GM23338 (cell line): ENCODE data around the gene ARHGAP10. TPM values are rescaled to one million over a fixed set of nuclear protein-coding genes. Genes with fewer than 3 reads are reported as not detected.

ENCODE experiments used
- ATAC-seq: fragments of 200-7000 bp; cut with Tn5 transposase; 3 replicates; pipeline ENCODE4 v1.9.1; 2020
- DNase-seq: peaks from one replicate; pipeline ENCODE4 v3.0.0-alpha.2; 2015; ENCODE audit warnings: low spot score
- H2AFZ ChIP-seq: fragments of 200-600 bp; sonication (generic); 2 replicates; pipeline ENCODE4 v1.8.0; 2016; ENCODE audit warnings: antibody characterized with exemption, mild to moderate bottlenecking, moderate library complexity
- H3F3A ChIP-seq: fragments of 200-600 bp; sonication (generic); replicated peaks from 2 replicates; pipeline ENCODE4 v1.8.0; 2017; ENCODE audit warnings: antibody characterized with exemption, mixed run types, low read depth
- H3K27ac ChIP-seq: fragments of 200-600 bp; sonication (generic); 2 replicates; pipeline ENCODE4 v1.6.1; 2016; ENCODE audit warnings: low read depth
- H3K27me3 ChIP-seq: fragments of 200-600 bp; sonication (generic); 2 replicates; pipeline ENCODE4 v1.8.0; 2016; ENCODE audit warnings: mild to moderate bottlenecking, mixed run types, moderate library complexity; ENCODE audit not compliant: insufficient read depth
- H3K36me3 ChIP-seq: fragments of 200-600 bp; sonication (generic); 2 replicates; pipeline ENCODE4 v1.8.0; 2016; ENCODE audit warnings: mild to moderate bottlenecking; ENCODE audit not compliant: insufficient read depth
- H3K4me1 ChIP-seq: fragments of 200-600 bp; sonication (generic); 2 replicates; pipeline ENCODE4 v1.8.0; 2016; ENCODE audit warnings: mild to moderate bottlenecking, moderate library complexity; ENCODE audit not compliant: insufficient read depth
- H3K4me2 ChIP-seq: fragments of 200-600 bp; sonication (generic); 2 replicates; pipeline ENCODE4 v1.7.1; 2017; ENCODE audit warnings: mixed run types
- H3K4me3 ChIP-seq: fragments of 200-600 bp; sonication (generic); 2 replicates; pipeline ENCODE4 v1.6.1; 2016; ENCODE audit warnings: mixed run types
- H3K79me2 ChIP-seq: fragments of 200-600 bp; sonication (generic); replicated peaks from 2 replicates; pipeline ENCODE4 v1.8.0; 2017; ENCODE audit warnings: mild to moderate bottlenecking; ENCODE audit not compliant: insufficient read depth
- H3K9me2 ChIP-seq: fragments of 200-600 bp; sonication (generic); 2 replicates; pipeline ENCODE4 v1.8.0; 2017; ENCODE audit not compliant: insufficient read depth
- H4K20me1 ChIP-seq: fragments of 200-600 bp; sonication (generic); replicated peaks from 2 replicates; pipeline ENCODE4 v1.8.0; 2017; ENCODE audit warnings: mild to moderate bottlenecking; ENCODE audit not compliant: insufficient read depth
- H3K27ac Mint-ChIP-seq: 2 replicates; pipeline ENCODE4 v1.8.0; 2020; ENCODE audit warnings: inconsistent platforms, mild to moderate bottlenecking, moderate library complexity, mixed read lengths
- H3K27me3 Mint-ChIP-seq: 3 replicates; pipeline ENCODE4 v1.8.0; 2022; ENCODE audit warnings: low read depth, mild to moderate bottlenecking, moderate library complexity, mixed read lengths, inconsistent platforms; ENCODE audit not compliant: insufficient read depth, poor library complexity
- H3K36me3 Mint-ChIP-seq: 3 replicates; pipeline ENCODE4 v1.8.0; 2021; ENCODE audit warnings: low read depth, mild to moderate bottlenecking, inconsistent platforms, moderate library complexity, mixed read lengths
- H3K4me1 Mint-ChIP-seq: 3 replicates; pipeline ENCODE4 v1.8.0; 2020; ENCODE audit warnings: mild to moderate bottlenecking, inconsistent platforms, mixed read lengths
- H3K4me3 Mint-ChIP-seq: 3 replicates; pipeline ENCODE4 v1.8.0; 2021; ENCODE audit warnings: moderate library complexity, mild to moderate bottlenecking, inconsistent platforms, mixed read lengths
- H3K9me3 Mint-ChIP-seq: 3 replicates; pipeline ENCODE4 v1.8.0; 2020; ENCODE audit warnings: moderate library complexity, mild to moderate bottlenecking, inconsistent platforms, mixed read lengths
- EZH2phosphoT487 ChIP-seq: fragments of 200-600 bp; sonication (generic); IDR thresholded peaks from one replicate; pipeline ENCODE4 v1.8.1; 2018; ENCODE audit warnings: antibody characterized with exemption; ENCODE audit not compliant: unreplicated experiment
- NANOG ChIP-seq: IDR thresholded peaks from 2 replicates; pipeline ENCODE4 v1.6.1; 2016; ENCODE audit warnings: antibody characterized with exemption, borderline replicate concordance
- STAT1 ChIP-seq: IDR thresholded peaks from one replicate; pipeline ENCODE4 v1.6.1; 2016; ENCODE audit warnings: antibody characterized with exemption; ENCODE audit not compliant: unreplicated experiment
- ZNF114 ChIP-seq: fragments of 250-450 bp; sonication (Bioruptor Pico); IDR thresholded peaks from 2 replicates; pipeline ENCODE4 v1.5.0; 2020; ENCODE audit warnings: mild to moderate bottlenecking, moderate library complexity
- ZNF331 ChIP-seq: fragments of 250-450 bp; sonication (Bioruptor Pico); IDR thresholded peaks from 2 replicates; pipeline ENCODE4 v1.5.0; 2020; ENCODE audit warnings: low read depth, mild to moderate bottlenecking, moderate library complexity
- polyA plus RNA-seq: library from polyadenylated mRNA; unstranded; fragments of >200 nt; fragmentation: Nextera tagmentation; extraction: Ambion mirVana; gene quantifications from 2 replicates; pipeline ENCODE4 v1.2.1, GENCODE V29; 2016
- total RNA-seq: library from RNA; depleted of rRNA; stranded (reverse); fragments of >200 nt; shearing (Covaris generic); gene quantifications from 2 replicates; pipeline ENCODE4 v1.2.3, GENCODE V29; 2014
- TF ChIP-seq, protein P1 (sequence below): fragments of 250-450 bp; sonication (Bioruptor Pico); IDR thresholded peaks from 2 replicates; pipeline ENCODE4 v1.5.0; 2020; ENCODE audit warnings: mild to moderate bottlenecking, moderate library complexity
- TF ChIP-seq, protein P2 (sequence below), 2 experiments: fragments of 200-600 bp in 1 of 2; sonication (generic) in 1 of 2; conservative IDR thresholded peaks; 2 replicates each; pipeline versions ENCODE4 v1.5.1 to v1.6.1; 2016 to 2017; ENCODE audit warnings: antibody characterized with exemption in 2 of 2, low read depth in 2 of 2, mild to moderate bottlenecking in 2 of 2, moderate library complexity in 1 of 2

Gene ARHGAP10
- total and polyA plus RNA-seq, 2 experiments from 2014 or later = 5.1 to 6.3 TPM

DNA sequence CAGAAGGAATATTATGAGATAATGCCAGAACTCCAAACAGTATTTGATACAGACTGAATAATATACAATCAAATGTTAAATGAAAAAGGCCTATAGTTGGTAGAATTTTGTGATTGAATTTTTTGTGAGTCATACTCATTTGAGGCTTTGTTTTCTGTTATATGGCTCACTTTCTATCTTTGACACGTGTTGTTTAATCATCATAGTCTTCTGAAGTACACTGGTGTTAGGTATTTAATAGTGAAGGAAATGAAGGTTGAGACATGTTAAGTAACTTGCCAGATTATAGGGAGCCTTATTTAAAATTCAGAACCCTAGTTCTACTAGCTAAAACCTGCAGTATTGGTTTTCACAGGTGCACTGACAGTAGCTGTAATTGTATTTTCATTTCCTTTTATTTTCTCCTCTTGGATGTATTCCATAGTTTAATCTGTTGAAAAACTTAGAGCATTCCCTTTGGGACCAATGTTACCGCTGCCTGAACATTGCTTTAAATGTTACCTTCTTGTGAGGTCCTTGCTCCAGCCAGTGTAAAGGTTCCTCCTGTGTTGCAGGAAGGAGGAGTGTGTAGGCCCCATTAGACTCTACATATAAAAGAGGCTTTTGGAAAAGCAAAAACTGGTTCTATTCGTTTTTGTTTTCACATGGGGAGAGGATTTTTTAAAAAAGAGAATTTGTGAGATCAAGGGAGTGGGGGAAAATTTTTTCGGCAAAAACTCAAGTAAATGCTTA, 224.1 kb downstream of the ARHGAP10 start:
- no peak for DNase-seq
- H3K4me3 ChIP-seq = 0 out of 2 replicates have a peak overlapping the region, but pooled peaks have one; percentile 2
- no peaks in the 10 kb centered on the region for H3K27me3 ChIP-seq
- TF ChIP-seq STAT1 = no peak
- no peak for TF ChIP-seq EZH2phosphoT487
- 0 out of 2 replicates have a peak, but pooled peaks have one; percentile 10 for TF ChIP-seq NANOG
- H3K27me3 Mint-ChIP-seq = no peaks in the 10 kb centered on the region
- no peak overlapping the region for H2AFZ ChIP-seq
- no peaks in the 10 kb centered on the region for H3K36me3 ChIP-seq
- no peaks in the 10 kb centered on the region for H3K9me3 Mint-ChIP-seq
- H3K4me2 ChIP-seq = peak overlapping the region; percentile 53
- H3K27ac ChIP-seq = no peak overlapping the region
- no peaks in the 10 kb centered on the region for H4K20me1 ChIP-seq
- H3K4me1 ChIP-seq = peaks cover 39% of the 10 kb centered on the region
- H3K27ac Mint-ChIP-seq = peak overlapping the region; percentile 85
- H3F3A ChIP-seq = no peaks in the 10 kb centered on the region
- peak; percentile 86 for ATAC-seq
- peaks cover 40% of the 10 kb centered on the region for H3K4me1 Mint-ChIP-seq
- no peaks in the 10 kb centered on the region for H3K9me2 ChIP-seq
- no peaks in the 10 kb centered on the region for H3K79me2 ChIP-seq
- peak overlapping the region; percentile 38 for H3K4me3 Mint-ChIP-seq
- H3K36me3 Mint-ChIP-seq = no peaks in the 10 kb centered on the region; the same call in 1 of the 3 replicates

DNA sequence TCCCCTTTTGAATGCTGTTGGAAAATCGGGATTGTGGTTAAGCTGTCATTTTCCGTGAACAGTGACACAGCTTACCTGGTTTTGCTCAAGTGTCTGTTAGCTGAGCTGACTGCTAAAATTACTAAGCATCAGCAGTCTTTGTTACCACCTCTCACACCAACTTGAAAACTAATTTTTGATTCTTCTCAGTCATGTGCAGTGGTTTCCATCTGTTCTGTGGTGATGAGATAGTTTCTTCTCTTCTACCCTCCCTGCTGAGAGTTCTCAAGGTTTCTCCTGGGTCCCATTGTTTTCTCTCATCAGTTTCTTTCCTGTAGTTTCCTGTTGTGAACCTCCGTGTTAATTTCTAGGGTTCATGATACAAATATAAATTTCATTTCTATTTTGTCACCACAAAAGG, 225.6 kb downstream of the ARHGAP10 start:
- no peaks in the 10 kb centered on the region for H3K27me3 ChIP-seq
- peaks cover 39% of the 10 kb centered on the region for H3K4me1 ChIP-seq
- TF ChIP-seq, protein P1, sequence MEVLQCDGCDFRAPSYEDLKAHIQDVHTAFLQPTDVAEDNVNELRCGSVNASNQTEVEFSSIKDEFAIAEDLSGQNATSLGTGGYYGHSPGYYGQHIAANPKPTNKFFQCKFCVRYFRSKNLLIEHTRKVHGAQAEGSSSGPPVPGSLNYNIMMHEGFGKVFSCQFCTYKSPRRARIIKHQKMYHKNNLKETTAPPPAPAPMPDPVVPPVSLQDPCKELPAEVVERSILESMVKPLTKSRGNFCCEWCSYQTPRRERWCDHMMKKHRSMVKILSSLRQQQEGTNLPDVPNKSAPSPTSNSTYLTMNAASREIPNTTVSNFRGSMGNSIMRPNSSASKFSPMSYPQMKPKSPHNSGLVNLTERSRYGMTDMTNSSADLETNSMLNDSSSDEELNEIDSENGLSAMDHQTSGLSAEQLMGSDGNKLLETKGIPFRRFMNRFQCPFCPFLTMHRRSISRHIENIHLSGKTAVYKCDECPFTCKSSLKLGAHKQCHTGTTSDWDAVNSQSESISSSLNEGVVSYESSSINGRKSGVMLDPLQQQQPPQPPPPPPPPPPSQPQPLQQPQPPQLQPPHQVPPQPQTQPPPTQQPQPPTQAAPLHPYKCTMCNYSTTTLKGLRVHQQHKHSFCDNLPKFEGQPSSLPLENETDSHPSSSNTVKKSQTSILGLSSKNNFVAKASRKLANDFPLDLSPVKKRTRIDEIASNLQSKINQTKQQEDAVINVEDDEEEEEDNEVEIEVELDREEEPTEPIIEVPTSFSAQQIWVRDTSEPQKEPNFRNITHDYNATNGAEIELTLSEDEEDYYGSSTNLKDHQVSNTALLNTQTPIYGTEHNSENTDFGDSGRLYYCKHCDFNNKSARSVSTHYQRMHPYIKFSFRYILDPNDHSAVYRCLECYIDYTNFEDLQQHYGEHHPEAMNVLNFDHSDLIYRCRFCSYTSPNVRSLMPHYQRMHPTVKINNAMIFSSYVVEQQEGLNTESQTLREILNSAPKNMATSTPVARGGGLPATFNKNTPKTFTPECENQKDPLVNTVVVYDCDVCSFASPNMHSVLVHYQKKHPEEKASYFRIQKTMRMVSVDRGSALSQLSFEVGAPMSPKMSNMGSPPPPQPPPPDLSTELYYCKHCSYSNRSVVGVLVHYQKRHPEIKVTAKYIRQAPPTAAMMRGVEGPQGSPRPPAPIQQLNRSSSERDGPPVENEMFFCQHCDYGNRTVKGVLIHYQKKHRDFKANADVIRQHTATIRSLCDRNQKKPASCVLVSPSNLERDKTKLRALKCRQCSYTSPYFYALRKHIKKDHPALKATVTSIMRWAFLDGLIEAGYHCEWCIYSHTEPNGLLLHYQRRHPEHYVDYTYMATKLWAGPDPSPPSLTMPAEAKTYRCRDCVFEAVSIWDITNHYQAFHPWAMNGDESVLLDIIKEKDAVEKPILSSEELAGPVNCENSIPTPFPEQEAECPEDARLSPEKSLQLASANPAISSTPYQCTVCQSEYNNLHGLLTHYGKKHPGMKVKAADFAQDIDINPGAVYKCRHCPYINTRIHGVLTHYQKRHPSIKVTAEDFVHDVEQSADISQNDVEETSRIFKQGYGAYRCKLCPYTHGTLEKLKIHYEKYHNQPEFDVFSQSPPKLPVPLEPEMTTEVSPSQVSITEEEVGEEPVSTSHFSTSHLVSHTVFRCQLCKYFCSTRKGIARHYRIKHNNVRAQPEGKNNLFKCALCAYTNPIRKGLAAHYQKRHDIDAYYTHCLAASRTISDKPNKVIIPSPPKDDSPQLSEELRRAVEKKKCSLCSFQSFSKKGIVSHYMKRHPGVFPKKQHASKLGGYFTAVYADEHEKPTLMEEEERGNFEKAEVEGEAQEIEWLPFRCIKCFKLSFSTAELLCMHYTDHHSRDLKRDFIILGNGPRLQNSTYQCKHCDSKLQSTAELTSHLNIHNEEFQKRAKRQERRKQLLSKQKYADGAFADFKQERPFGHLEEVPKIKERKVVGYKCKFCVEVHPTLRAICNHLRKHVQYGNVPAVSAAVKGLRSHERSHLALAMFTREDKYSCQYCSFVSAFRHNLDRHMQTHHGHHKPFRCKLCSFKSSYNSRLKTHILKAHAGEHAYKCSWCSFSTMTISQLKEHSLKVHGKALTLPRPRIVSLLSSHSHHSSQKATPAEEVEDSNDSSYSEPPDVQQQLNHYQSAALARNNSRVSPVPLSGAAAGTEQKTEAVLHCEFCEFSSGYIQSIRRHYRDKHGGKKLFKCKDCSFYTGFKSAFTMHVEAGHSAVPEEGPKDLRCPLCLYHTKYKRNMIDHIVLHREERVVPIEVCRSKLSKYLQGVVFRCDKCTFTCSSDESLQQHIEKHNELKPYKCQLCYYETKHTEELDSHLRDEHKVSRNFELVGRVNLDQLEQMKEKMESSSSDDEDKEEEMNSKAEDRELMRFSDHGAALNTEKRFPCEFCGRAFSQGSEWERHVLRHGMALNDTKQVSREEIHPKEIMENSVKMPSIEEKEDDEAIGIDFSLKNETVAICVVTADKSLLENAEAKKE (CRISPR knock-in tag) = peak; percentile 73; the same call in 1 of the 2 replicates
- TF ChIP-seq ZNF331 = no peak
- TF ChIP-seq, protein P2, sequence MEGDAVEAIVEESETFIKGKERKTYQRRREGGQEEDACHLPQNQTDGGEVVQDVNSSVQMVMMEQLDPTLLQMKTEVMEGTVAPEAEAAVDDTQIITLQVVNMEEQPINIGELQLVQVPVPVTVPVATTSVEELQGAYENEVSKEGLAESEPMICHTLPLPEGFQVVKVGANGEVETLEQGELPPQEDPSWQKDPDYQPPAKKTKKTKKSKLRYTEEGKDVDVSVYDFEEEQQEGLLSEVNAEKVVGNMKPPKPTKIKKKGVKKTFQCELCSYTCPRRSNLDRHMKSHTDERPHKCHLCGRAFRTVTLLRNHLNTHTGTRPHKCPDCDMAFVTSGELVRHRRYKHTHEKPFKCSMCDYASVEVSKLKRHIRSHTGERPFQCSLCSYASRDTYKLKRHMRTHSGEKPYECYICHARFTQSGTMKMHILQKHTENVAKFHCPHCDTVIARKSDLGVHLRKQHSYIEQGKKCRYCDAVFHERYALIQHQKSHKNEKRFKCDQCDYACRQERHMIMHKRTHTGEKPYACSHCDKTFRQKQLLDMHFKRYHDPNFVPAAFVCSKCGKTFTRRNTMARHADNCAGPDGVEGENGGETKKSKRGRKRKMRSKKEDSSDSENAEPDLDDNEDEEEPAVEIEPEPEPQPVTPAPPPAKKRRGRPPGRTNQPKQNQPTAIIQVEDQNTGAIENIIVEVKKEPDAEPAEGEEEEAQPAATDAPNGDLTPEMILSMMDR (conservative IDR thresholded peaks at IDR 0.05; ENCODE audit: low read depth in 2 of 2) = no peak
- TF ChIP-seq ZNF114 (CRISPR knock-in tag) = no peak
- no peak for TF ChIP-seq EZH2phosphoT487
- H3K9me3 Mint-ChIP-seq = no peaks in the 10 kb centered on the region
- H3K4me3 Mint-ChIP-seq = peak overlapping the region; percentile 20; the same call in 1 of the 3 replicates
- H3K9me2 ChIP-seq = no peaks in the 10 kb centered on the region
- no peak overlapping the region for H2AFZ ChIP-seq
- no peaks in the 10 kb centered on the region; the same call in 2 of the 3 replicates for H3K36me3 Mint-ChIP-seq
- no peak overlapping the region for H3K27ac ChIP-seq
- no peaks in the 10 kb centered on the region for H4K20me1 ChIP-seq
- H3K79me2 ChIP-seq = no peaks in the 10 kb centered on the region
- H3K27ac Mint-ChIP-seq = peak overlapping the region; percentile 28
- ATAC-seq = no peak
- peak overlapping the region; percentile 5; the same call in 1 of the 2 replicates for H3K4me2 ChIP-seq
- H3K4me1 Mint-ChIP-seq = peaks cover 49% of the 10 kb centered on the region
- no peaks in the 10 kb centered on the region for H3K36me3 ChIP-seq
- H3K27me3 Mint-ChIP-seq = no peaks in the 10 kb centered on the region
- no peak overlapping the region for H3K4me3 ChIP-seq
- H3F3A ChIP-seq = no peaks in the 10 kb centered on the region
- no peak for DNase-seq
